ENCODE results near the gene DBP. TPM values are rescaled to one million over a fixed set of nuclear protein-coding genes. Genes with fewer than 3 reads are reported as not detected.

Gene DBP
- total and polyA plus RNA-seq, 2 experiments from 2014 or later = 5.7 to 6.3 TPM

DNA sequence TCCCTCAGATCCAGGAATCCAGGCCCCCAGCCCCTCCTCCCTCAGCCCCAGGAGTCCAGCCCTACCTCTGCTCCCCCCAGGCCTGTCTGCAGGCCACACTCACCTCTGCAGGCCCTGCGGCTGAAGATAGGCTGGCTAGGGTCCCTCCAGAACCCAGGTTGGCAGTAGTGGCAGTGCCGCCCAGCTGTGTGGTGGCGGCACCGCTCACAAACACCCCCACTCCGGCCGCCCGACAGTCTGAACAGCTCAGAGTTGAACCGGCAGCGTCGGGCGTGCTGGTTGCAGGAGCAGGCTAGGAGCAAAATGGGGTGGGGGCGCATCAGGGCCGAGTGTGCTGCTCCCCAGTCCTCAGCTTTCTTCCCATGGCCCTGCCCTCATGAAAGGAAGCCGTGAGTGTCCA is 27.3 kb upstream of the DBP start:
- peaks cover 11% of the 10 kb centered on the region for H3K9me3 Mint-ChIP-seq
- Histone ChIP-seq H3K27ac (ENCODE audit: low read depth) (no peak overlapping the region), H2AFZ (no peak overlapping the region), H3K36me3 (ENCODE audit: insufficient read depth) (no peaks in the 10 kb centered on the region), H3K27me3 (ENCODE audit: insufficient read depth) (no peaks in the 10 kb centered on the region), H3K9me2 (ENCODE audit: insufficient read depth) (no peaks in the 10 kb centered on the region), H3K4me3 (no peak overlapping the region), H3K4me1 (ENCODE audit: insufficient read depth) (no peaks in the 10 kb centered on the region), H4K20me1 (replicated peaks; ENCODE audit: insufficient read depth) (no peaks in the 10 kb centered on the region), H3F3A (replicated peaks; ENCODE audit: low read depth) (no peaks in the 10 kb centered on the region), H3K4me2 (no peak overlapping the region), H3K79me2 (replicated peaks; ENCODE audit: insufficient read depth) (no peaks in the 10 kb centered on the region)
- peaks cover 4% of the 10 kb centered on the region; the same call in 1 of the 3 replicates for H3K36me3 Mint-ChIP-seq (ENCODE audit: low read depth)
- H3K27ac Mint-ChIP-seq = no peak overlapping the region
- no peak; the same call in 2 of the 3 replicates for ATAC-seq
- no peaks in the 10 kb centered on the region for H3K4me1 Mint-ChIP-seq
- peaks cover 3% of the 10 kb centered on the region for H3K27me3 Mint-ChIP-seq (ENCODE audit: insufficient read depth, low read depth, poor library complexity)
- H3K4me3 Mint-ChIP-seq = no peak overlapping the region
- TF ChIP-seq, protein P1, sequence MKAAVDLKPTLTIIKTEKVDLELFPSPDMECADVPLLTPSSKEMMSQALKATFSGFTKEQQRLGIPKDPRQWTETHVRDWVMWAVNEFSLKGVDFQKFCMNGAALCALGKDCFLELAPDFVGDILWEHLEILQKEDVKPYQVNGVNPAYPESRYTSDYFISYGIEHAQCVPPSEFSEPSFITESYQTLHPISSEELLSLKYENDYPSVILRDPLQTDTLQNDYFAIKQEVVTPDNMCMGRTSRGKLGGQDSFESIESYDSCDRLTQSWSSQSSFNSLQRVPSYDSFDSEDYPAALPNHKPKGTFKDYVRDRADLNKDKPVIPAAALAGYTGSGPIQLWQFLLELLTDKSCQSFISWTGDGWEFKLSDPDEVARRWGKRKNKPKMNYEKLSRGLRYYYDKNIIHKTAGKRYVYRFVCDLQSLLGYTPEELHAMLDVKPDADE (IDR thresholded peaks at IDR 0.05) = no peak
- TF ChIP-seq, protein P2, sequence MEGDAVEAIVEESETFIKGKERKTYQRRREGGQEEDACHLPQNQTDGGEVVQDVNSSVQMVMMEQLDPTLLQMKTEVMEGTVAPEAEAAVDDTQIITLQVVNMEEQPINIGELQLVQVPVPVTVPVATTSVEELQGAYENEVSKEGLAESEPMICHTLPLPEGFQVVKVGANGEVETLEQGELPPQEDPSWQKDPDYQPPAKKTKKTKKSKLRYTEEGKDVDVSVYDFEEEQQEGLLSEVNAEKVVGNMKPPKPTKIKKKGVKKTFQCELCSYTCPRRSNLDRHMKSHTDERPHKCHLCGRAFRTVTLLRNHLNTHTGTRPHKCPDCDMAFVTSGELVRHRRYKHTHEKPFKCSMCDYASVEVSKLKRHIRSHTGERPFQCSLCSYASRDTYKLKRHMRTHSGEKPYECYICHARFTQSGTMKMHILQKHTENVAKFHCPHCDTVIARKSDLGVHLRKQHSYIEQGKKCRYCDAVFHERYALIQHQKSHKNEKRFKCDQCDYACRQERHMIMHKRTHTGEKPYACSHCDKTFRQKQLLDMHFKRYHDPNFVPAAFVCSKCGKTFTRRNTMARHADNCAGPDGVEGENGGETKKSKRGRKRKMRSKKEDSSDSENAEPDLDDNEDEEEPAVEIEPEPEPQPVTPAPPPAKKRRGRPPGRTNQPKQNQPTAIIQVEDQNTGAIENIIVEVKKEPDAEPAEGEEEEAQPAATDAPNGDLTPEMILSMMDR (conservative IDR thresholded peaks at IDR 0.05; ENCODE audit: low read depth in 2 of 2) = no peak
- TF ChIP-seq ZNF114 (CRISPR knock-in tag; IDR thresholded peaks at IDR 0.05) (no peak), NANOG (IDR thresholded peaks at IDR 0.05; ENCODE audit: borderline replicate concordance) (no peak)
- no peak for DNase-seq (ENCODE audit: low spot score)

DNA sequence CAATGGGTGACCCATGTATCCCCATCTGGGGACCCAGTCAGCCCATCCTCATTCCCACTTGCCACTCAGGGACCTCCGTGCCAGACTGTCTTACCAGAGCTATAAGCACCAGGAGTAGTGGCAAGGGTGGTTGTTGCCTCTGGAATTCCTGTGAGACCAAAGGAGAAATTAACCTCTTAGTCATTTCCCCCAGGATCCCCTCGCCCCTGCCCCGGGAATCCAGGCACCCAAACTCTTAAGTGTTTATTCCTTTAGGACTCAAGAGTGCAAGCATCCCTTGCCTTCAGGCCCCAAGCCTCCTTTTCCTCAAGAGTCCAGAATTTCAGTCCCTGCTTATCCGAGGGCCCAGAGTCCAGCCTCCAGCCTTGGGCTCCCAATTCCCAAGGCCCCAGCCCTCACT is 26.5 kb upstream of the DBP start:
- DNase-seq (ENCODE audit: low spot score) = no peak
- no peaks in the 10 kb centered on the region for H3K79me2 ChIP-seq (replicated peaks; ENCODE audit: insufficient read depth)
- no peak overlapping the region for H3K27ac ChIP-seq (ENCODE audit: low read depth)
- peaks cover 6% of the 10 kb centered on the region for H3K27me3 Mint-ChIP-seq (ENCODE audit: insufficient read depth, low read depth, poor library complexity)
- H3K4me1 ChIP-seq (ENCODE audit: insufficient read depth) = no peaks in the 10 kb centered on the region
- no peaks in the 10 kb centered on the region for H3F3A ChIP-seq (replicated peaks; ENCODE audit: low read depth)
- peaks cover 8% of the 10 kb centered on the region for H3K9me3 Mint-ChIP-seq
- H3K4me3 Mint-ChIP-seq = no peak overlapping the region
- no peaks in the 10 kb centered on the region for H3K27me3 ChIP-seq (ENCODE audit: insufficient read depth)
- H2AFZ ChIP-seq = no peak overlapping the region
- H4K20me1 ChIP-seq (replicated peaks; ENCODE audit: insufficient read depth) = no peaks in the 10 kb centered on the region
- no peak overlapping the region for H3K27ac Mint-ChIP-seq
- H3K4me2 ChIP-seq = no peak overlapping the region
- H3K4me3 ChIP-seq = no peak overlapping the region
- H3K36me3 Mint-ChIP-seq (ENCODE audit: low read depth) = peaks cover 4% of the 10 kb centered on the region; the same call in 1 of the 3 replicates
- H3K9me2 ChIP-seq (ENCODE audit: insufficient read depth) = no peaks in the 10 kb centered on the region
- no peaks in the 10 kb centered on the region for H3K4me1 Mint-ChIP-seq
- no peak for ATAC-seq
- H3K36me3 ChIP-seq (ENCODE audit: insufficient read depth) = no peaks in the 10 kb centered on the region
- TF ChIP-seq JUNB (IDR thresholded peaks at IDR 0.05; ENCODE audit: unreplicated experiment) = no peak

DNA sequence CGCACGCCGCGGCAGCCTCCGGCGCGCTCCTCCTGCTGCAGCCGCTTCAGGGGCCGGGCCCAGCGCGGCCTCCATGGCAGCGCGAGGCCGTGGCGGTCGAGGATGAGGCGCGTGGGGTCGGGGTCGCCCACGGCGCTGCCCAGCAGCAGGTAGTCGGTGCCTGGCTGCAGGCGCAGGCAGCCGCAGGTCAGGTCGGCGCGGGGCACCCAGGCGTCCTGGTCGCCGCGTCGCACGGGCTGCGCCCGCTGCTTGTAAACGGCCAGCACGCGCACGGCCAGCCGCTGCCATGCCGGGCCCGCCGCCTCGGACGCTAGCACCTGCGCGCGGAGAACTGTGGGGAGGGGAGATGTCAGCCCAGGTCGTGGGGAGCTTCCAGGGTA is 24.5 kb upstream of the DBP start:
- Mint-ChIP-seq H3K4me1 (peaks cover 4% of the 10 kb centered on the region), H3K27me3 (ENCODE audit: insufficient read depth, low read depth, poor library complexity) (peaks cover 9% of the 10 kb centered on the region), H3K36me3 (ENCODE audit: low read depth) (peaks cover 4% of the 10 kb centered on the region; the same call in 1 of the 3 replicates), H3K4me3 (no peak overlapping the region), H3K9me3 (peaks cover 8% of the 10 kb centered on the region), H3K27ac (no peak overlapping the region)
- Histone ChIP-seq H3K79me2 (replicated peaks; ENCODE audit: insufficient read depth) (no peaks in the 10 kb centered on the region), H3K27ac (ENCODE audit: low read depth) (no peak overlapping the region), H2AFZ (no peak overlapping the region; the same call in 1 of the 2 replicates), H3K4me2 (no peak overlapping the region), H3K36me3 (ENCODE audit: insufficient read depth) (no peaks in the 10 kb centered on the region), H4K20me1 (replicated peaks; ENCODE audit: insufficient read depth) (no peaks in the 10 kb centered on the region), H3K4me1 (ENCODE audit: insufficient read depth) (no peaks in the 10 kb centered on the region), H3K27me3 (ENCODE audit: insufficient read depth) (no peaks in the 10 kb centered on the region), H3K9me2 (ENCODE audit: insufficient read depth) (no peaks in the 10 kb centered on the region), H3K4me3 (no peak overlapping the region), H3F3A (replicated peaks; ENCODE audit: low read depth) (no peaks in the 10 kb centered on the region)
- DNase-seq (ENCODE audit: low spot score) (no peak), ATAC-seq (no peak)
- TF ChIP-seq ZNF331 (CRISPR knock-in tag; IDR thresholded peaks at IDR 0.05; ENCODE audit: low read depth) (no peak), JUNB (IDR thresholded peaks at IDR 0.05; ENCODE audit: unreplicated experiment) (no peak), STAT1 (IDR thresholded peaks at IDR 0.05; ENCODE audit: unreplicated experiment) (no peak)
- TF ChIP-seq, protein P1 (IDR thresholded peaks at IDR 0.05) = no peak

Data from GM23338 (cell line).